Stimulated activated naive CD8-positive, alpha-beta T cell treated with anti-CD3 and anti-CD28 coated beads, Interleukin-15, Interleukin-2, amounts not matched to agents 100 U/mL and 50 U/mL, for 24 hours (primary cell): ENCODE measurements around the gene BAHCC1.

Experiments used
- ATAC-seq: fragments of 150-1000 bp; cut with Tn5 transposase; one replicate; pipeline ENCODE4 v1.10.0; 2021
- DNase-seq: peaks from one replicate; pipeline ENCODE4 v3.0.0; 2021

The BAHCC1 gene

DNA sequence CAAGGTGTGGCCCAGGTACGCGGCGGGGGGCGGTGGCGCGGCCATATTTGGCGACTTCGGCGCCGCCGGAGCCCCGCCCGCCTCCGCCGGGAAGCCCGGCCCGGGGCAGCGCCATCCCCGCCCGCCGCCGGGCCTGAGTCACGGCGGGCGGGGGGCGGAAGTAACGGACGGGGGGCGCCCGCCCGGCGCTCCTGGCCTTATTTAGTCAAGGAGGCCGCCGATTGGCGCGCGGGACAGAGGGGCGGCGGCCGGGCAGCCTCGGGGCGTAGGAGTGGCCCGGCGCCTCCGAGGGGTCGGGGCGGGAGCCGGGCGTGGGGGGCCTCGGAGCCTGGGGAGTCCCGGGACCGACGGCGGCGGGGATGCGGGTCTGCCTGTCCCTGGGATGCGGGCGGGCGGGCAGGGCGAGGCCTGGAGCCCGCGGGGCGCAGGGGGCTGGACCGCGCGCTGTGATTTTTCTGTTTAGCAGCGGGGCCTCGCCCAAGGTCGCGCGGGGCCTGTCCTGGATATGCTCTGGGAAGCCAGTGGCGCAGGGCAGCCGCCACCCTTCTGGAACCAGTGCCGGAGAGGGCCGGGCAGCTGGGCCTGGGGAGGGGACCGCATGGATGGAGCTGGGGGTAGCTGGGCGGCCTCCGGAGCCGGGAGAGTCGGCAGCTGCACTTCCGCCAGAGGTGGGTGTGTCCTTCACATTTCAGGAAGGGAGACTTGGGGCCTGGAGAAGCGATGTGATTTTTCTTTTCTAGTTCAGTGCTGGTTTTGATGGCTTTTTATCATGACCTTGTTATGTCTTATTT, 119.7 kb downstream of the BAHCC1 start:
- DNase-seq (peak; percentile 83), ATAC-seq (peak; percentile 53)

DNA sequence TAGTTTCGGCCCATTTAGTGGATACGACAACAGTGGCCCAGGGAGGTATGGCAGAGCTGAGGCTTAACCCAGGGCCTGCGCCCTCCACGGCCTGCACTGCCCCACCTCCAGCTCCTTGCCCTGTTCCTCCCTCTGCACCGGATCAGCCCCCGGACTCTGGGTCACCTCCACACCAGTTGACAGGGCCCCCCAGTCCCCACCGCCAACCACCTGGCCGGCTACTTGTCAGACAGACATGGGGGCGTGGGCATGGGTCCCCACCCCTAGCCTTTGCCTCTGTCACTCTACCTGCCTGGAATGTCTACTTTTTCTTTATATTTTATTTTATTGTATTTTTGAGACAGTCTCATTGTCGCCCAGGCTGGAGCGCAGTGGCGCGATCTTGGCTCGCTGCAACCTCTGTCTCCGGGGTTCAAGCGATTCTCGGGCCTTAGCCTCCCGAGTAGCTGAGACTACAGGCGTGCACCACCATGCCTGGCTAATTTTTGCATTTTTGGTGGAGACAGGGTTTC, 120.3 kb downstream of the BAHCC1 start:
- DNase-seq: no peak

More for the DNA sequence above, 120.3 kb downstream of the BAHCC1 start:
- ATAC-seq: no peak
